Upper lobe of left lung (tissue), 6 donors: ENCODE data around the gene RTP3. TPM values are rescaled to one million over a fixed set of nuclear protein-coding genes. Genes with fewer than 3 reads are reported as not detected.

ENCODE experiments used
- ATAC-seq, 2 donors: fragments of 200-7000 bp; cut with Tn5 transposase; one replicate each; pipeline ENCODE4 v1.9.1; 2022; ENCODE audit warnings: mild to moderate bottlenecking in 2 of 2, moderate library complexity in 2 of 2; ENCODE audit not compliant: low FRiP score in 2 of 2
- DNase-seq, 2 donors: peaks; one replicate each; pipeline ENCODE4 v3.0.0-alpha.2; 2019 to 2020
- H3K27ac ChIP-seq, 4 donors: fragments of 200-600 bp; sonication (generic); one replicate each; pipeline ENCODE4 v1.5.1; 2016 to 2019
- H3K27me3 ChIP-seq, 4 donors: fragments of 200-600 bp; sonication (generic); one replicate each; pipeline ENCODE4 v1.5.1; 2017 to 2019
- H3K36me3 ChIP-seq, 4 donors: fragments of 200-600 bp; sonication (generic); one replicate each; pipeline ENCODE4 v1.5.1; 2016 to 2019
- H3K4me1 ChIP-seq, 4 donors: fragments of 200-600 bp; sonication (generic); one replicate each; pipeline ENCODE4 v1.5.1; 2018 to 2019
- H3K4me3 ChIP-seq, 4 donors: fragments of 200-600 bp; sonication (generic); one replicate each; pipeline ENCODE4 v1.5.1; 2017 to 2019; ENCODE audit warnings: mild to moderate bottlenecking in 2 of 4, moderate library complexity in 1 of 4
- H3K9me3 ChIP-seq, 4 donors: fragments of 200-600 bp; sonication (generic); one replicate each; pipeline ENCODE4 v1.5.1; 2018 to 2019
- CTCF ChIP-seq, 6 experiments: fragments of 450-650 bp in 4 of 6; fragments of 200-600 bp in 2 of 6; sonication (generic) in 2 of 6; IDR thresholded peaks; one replicate each; pipeline ENCODE4 v1.5.1; 2016 to 2019; ENCODE audit warnings: antibody characterized with exemption in 6 of 6
- EP300 ChIP-seq, 4 donors: sonication (generic); formaldehyde crosslinking; IDR thresholded peaks; one replicate each; pipeline ENCODE4 v1.5.1; 2017; ENCODE audit warnings: antibody characterized with exemption in 4 of 4, control low read depth in 2 of 4
- POLR2A ChIP-seq, 4 donors: fragments of 450-650 bp; IDR thresholded peaks; one replicate each; pipeline ENCODE4 v1.5.1; 2016 to 2017; ENCODE audit warnings: antibody characterized with exemption in 4 of 4, mild to moderate bottlenecking in 2 of 4
- POLR2AphosphoS5 ChIP-seq, 2 donors: sonication (generic); formaldehyde crosslinking; IDR thresholded peaks; one replicate each; pipeline ENCODE4 v1.5.1; 2017; ENCODE audit warnings: antibody characterized with exemption in 2 of 2
- WGBS, 2 donors: methylation state at CpG; one replicate each; pipeline ENCODE4 v1.1.5; 2017 to 2018; 5-methylcytosine and 5-hydroxymethylcytosine counted together
- total RNA-seq, 6 donors: library from RNA; depleted of rRNA in 4 of 6; stranded (reverse); fragments of >200 nt in 4 of 6; gene quantifications; one replicate each; pipeline versions ENCODE4 v1.1.0 to v1.2.1, GENCODE V29; 2016 to 2021
- donor health status: DM: no; HTN: no; CAD: no; lungs with moderate emphysema.
- donor health status: DM: no; HTN: yes; CAD: no; lungs with severe emphysema.

The RTP3 gene
- total RNA-seq, 6 donors from 2014 or later, result not detected

- H3K27ac ChIP-seq, result no peak overlapping the region
- no peaks in the 10 kb centered on the region for H3K4me1 ChIP-seq
- 68 to 71% methylated on average over 9 of the region's 9 CpGs for WGBS, 2 donors
- ATAC-seq (no peak), DNase-seq (no peak)
- no peak overlapping the region for H3K4me3 ChIP-seq
- no peaks in the 10 kb centered on the region for H3K36me3 ChIP-seq
- H3K9me3 ChIP-seq, result no peaks in the 10 kb centered on the region
- no peak for TF ChIP-seq CTCF (IDR thresholded peaks at IDR 0.05)
- TF ChIP-seq POLR2AphosphoS5 (IDR thresholded peaks at IDR 0.05), result no peak
- no peak for TF ChIP-seq EP300 (IDR thresholded peaks at IDR 0.05)
- no peak for TF ChIP-seq POLR2A (IDR thresholded peaks at IDR 0.05)
- H3K27me3 ChIP-seq, result no peaks in the 10 kb centered on the region
Measured at GRCh38 chr3:46496746-46497555, 825 bp upstream of the RTP3 start.

GRCh38 chr3:46498916-46499519 is 1.2 kb downstream of the RTP3 start:
- DNase-seq (no peak), ATAC-seq (peak in 1 of 2 donors; percentile 34)
- Histone ChIP-seq H3K36me3 (no peaks in the 10 kb centered on the region), H3K4me1 (no peaks in the 10 kb centered on the region), H3K27me3 (no peaks in the 10 kb centered on the region), H3K27ac (no peak overlapping the region), H3K9me3 (no peaks in the 10 kb centered on the region), H3K4me3 (no peak overlapping the region)
- WGBS, 2 donors, result 91 to 92% methylated on average over 6 of the region's 6 CpGs
- no peak for TF ChIP-seq POLR2A (IDR thresholded peaks at IDR 0.05)
- TF ChIP-seq CTCF (IDR thresholded peaks at IDR 0.05), result no peak
- no peak for TF ChIP-seq EP300 (IDR thresholded peaks at IDR 0.05)
- TF ChIP-seq POLR2AphosphoS5 (IDR thresholded peaks at IDR 0.05), result no peak

GRCh38 chr3:46500656-46501635 is 3.2 kb downstream of the RTP3 start:
- H3K36me3 ChIP-seq, result no peaks in the 10 kb centered on the region
- no peak for TF ChIP-seq POLR2A (IDR thresholded peaks at IDR 0.05)
- no peak for TF ChIP-seq CTCF (IDR thresholded peaks at IDR 0.05)
- TF ChIP-seq EP300 (IDR thresholded peaks at IDR 0.05), result no peak
- TF ChIP-seq POLR2AphosphoS5 (IDR thresholded peaks at IDR 0.05), result no peak
- no peaks in the 10 kb centered on the region for H3K27me3 ChIP-seq
- H3K4me3 ChIP-seq, result no peak overlapping the region
- no peak overlapping the region for H3K27ac ChIP-seq
- no peaks in the 10 kb centered on the region for H3K9me3 ChIP-seq
- DNase-seq, result no peak
- no peak for ATAC-seq
- 51 to 63% methylated on average over 5 of the region's 5 CpGs for WGBS, 2 donors
- no peaks in the 10 kb centered on the region for H3K4me1 ChIP-seq

GRCh38 chr3:46501702-46502101 is 3.9 kb downstream of the RTP3 start:
- DNase-seq (no peak), ATAC-seq (no peak)
- no peaks in the 10 kb centered on the region for H3K36me3 ChIP-seq
- no peaks in the 10 kb centered on the region for H3K4me1 ChIP-seq
- H3K27me3 ChIP-seq, result no peaks in the 10 kb centered on the region
- no peak overlapping the region for H3K4me3 ChIP-seq
- H3K9me3 ChIP-seq, result no peaks in the 10 kb centered on the region
- no peak for TF ChIP-seq CTCF (IDR thresholded peaks at IDR 0.05)
- no peak for TF ChIP-seq POLR2AphosphoS5 (IDR thresholded peaks at IDR 0.05)
- TF ChIP-seq EP300 (IDR thresholded peaks at IDR 0.05), result no peak
- TF ChIP-seq POLR2A (IDR thresholded peaks at IDR 0.05), result no peak
- no peak overlapping the region for H3K27ac ChIP-seq
- 76 to 88% methylated on average over 4 of the region's 4 CpGs for WGBS, 2 donors
